Stimulated activated CD4-positive, alpha-beta T cell treated with anti-CD3 and anti-CD28 coated beads, TNF-alpha, amount 100 ng/mL, for 1 hour (primary cell): ENCODE measurements around the gene PYGM.

Experiments used
- DNase-seq, 3 donors: peaks; one replicate each; pipeline ENCODE4 v3.0.0-alpha.2; 2020; ENCODE audit warnings: low read depth in 3 of 3, low spot score in 1 of 3

Gene PYGM

GRCh38 chr11:64791781-64792291 lies 32.1 kb upstream of the PYGM start:
- DNase-seq: no peak

GRCh38 chr11:64790205-64791095 lies 30.7 kb upstream of the PYGM start:
- DNase-seq: no peak

DNA sequence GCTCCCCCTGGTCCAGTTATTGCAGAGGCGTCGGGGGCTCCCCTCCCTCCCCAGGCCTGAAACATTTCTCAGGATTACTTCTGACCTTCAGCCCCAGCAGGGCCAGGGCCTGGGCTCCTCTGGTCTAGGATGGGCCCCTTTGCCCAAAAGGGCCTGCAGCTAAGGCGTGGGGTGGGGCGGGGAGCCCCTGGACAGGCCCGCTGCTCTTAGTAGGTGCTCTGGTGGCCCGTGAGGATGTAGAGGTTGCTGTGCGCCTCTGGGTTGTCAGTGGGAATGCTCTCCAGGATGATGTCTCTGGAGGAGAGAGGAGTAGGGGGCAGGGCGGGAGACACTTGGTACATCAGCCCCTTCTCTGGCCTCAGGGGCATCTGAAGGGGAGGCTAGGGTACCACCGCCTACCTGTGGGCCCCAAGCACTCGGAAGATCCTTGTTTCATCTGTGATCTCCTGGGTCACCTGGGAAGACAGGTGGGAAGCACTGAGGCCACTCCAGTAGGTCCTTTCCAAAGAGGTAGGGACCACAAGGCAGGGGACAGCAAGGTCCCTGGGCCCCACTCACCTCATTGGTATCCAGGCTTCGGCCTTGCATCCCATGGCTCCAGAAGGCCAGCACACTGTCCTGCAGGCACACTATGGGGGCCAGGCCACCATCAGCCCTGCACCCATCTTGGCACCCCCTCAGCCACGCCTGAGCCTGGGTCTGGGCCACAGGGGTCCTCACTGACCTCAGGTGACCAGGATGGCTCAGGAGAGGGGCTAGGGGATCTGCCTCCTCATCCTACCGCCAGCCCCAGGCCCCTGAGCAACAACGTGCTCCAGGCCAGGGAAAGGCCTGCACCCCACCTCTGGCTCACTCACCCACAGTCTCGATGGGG lies 29.8 kb upstream of the PYGM start:
- DNase-seq: no peak

DNA sequence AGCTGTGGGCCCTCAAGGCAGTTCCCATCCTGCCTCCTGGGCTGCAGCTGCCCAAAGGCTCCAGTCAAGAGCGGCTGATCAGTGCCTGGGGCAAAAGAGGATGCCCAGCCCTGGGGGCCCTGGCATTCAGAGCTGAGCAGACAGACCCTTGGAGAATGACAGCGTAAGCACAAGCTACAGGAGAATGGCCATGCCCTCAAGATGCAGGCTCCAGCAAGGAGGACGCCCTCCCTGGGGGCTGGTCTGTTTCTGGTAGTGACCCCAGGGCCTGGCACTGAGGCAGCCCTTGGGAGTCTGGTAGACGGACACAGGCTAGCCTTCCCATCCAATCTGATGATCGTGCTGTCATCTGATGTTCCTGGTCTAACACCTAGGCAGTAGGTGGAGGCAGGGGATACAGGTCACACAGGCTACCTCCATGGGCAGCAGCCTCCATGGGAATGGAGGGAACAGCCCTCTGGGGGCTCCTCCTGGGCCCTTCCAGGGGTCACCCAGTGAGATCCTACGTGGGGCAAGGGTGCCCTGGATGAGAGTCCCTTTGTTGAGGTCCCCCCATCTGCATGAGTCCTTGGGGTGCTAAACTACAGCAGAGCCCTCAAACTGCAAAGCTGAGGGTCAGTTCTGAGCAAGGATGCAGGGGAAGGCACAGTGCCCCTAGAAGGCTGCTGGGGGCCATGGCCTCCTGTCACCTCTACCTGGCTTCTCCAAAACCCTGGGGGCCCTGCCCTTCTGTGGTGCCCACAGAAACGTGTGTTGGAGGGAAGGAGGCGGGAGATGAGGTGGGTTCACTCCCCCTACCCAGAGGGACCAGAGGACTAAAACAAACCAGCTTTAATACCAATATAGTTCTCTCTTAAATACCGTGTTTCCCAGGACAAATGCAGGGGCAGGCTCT lies 28.8 kb upstream of the PYGM start:
- DNase-seq: no peak

DNA sequence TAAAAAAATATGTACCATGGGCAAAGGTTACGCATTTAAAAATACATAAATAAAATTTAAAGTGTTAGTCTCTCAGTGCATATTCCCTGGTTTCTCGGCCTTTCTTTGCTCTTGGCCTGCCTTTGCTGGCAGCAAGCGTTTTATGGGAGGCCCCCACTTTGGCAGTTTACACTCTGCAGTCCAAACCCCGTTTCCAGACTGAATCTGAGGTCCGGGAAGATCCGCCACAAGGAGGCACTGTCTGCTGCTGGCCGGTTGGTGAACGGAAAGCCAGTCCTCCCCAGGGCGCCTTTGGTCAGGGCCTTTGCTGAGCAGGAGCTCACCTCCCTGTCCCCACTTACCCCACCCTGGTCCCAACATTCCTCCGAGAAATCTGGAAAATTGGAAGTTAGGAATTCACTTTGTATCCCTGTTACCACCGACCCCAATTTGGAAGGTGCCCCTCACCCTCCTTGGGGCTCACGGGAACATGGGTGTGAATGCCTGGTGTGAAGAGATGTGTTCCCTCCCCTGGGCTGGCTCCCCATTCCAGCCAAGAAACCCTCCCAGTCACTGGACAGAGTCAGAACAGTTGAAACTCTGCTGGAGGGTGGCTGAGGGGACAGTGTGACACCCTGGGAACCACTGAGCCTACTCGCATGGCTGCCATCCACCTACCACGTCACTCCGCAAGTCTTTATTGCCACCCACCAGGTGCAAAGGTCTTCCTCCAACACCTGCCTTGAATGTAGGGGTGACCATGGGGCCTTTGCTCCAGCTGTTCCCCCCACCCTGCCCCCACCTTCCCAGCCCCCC lies 27.9 kb upstream of the PYGM start:
- DNase-seq: peak in 2 of 3 donors; percentile 34 to 49

DNA sequence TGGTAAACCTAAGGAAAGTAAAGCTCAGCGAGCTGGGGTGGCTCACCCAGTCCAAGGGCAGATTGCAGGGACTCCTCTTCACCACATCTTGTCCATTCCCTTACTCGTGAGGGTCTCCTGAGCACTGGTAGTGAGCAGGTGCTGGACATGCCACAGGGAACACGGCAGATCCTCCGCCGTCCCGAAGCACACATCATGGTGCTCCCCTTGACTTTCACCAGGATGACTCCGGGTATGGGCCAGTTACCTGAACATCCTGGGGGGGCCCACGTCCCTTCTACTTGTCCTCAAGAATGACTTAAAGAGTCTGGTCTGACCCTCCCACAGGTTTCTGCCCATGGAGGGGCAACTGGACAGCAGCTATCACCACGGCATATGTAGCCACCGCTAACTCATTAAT lies 26.5 kb upstream of the PYGM start:
- no peak for DNase-seq

GRCh38 chr11:64784813-64785581 lies 25.2 kb upstream of the PYGM start:
- no peak for DNase-seq

- peak; percentile 90 to 99 (median 98) for DNase-seq
Measured at GRCh38 chr11:64778473-64779298, 18.9 kb upstream of the PYGM start, which contains the start of gene SF1. Gene SF1, minus strand, starts transcription at chr11:64778542. Its CDS starts 150 bp downstream, at chr11:64778392.

DNA sequence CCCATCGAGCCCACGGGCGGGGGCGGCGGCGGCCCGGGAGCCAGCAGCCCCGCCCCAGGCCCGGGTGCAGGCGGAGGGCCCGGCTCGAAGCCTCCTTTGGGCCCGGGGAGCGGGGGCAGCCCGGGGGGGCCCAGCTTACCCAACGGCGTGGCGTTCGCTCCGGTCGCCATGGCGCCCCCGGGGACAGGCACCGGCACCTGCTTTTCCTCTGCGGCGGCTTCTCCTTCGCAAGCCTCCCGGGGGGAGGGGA lies 18.4 kb upstream of the PYGM start:
- no peak for DNase-seq

- DNase-seq: peak; percentile 47 to 72 (median 69)
Measured at GRCh38 chr11:64777449-64778222, 17.9 kb upstream of the PYGM start.

DNA sequence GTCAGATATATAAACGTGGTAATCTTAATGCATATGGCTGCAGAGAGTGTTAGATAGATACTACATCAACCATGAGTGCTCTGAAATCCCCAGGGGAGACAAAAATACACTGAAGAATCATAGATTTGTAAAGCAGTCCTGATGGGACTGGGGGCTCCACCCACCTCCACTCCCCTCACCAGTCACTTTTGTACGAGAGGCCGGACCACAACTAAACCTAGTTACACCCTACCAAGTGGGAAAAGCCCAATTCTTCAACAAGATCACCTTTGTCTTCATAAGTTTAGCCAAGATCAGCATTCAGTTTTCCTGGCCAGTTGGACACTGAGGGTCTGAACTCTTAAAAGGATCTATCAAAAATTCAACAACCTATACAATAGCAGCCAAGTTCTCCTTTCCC lies 17.1 kb upstream of the PYGM start:
- no peak for DNase-seq

GRCh38 chr11:64776425-64776824 lies 16.7 kb upstream of the PYGM start:
- no peak for DNase-seq

GRCh38 chr11:64774144-64774543 lies 14.4 kb upstream of the PYGM start:
- DNase-seq: no peak

DNA sequence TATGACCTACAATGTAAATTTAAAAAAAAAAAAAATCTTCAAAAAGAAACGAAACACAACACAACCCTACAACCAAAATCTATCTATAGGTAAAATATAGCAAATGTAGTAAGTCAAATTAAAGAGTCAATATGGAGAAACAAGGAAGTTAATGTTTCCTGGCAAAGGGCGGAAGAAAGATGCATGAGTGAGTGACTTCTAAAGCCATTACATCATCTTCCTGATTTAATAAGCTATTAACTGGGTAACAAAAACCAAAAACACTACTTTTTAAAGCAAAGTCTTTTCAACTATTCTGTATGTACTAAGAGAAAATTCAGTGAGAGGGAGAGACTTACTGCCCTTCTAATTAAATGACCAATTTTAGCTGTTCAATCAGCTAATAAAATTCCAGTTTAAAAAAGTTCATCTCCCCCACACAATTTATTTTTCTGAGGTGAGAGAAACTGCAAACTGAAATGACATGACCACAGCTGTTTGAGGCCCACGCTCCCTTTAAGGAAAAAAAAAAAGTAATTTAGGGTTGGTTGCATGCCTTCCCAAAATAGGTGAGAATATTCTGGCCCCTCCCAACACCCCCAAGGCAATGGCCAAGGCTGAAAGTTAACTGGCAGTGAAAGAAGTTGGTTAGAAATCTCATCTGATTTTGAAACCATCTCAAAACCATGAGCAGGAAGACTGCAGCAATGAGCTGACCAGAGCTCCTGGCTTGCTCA lies 12.7 kb upstream of the PYGM start:
- DNase-seq: no peak

DNA sequence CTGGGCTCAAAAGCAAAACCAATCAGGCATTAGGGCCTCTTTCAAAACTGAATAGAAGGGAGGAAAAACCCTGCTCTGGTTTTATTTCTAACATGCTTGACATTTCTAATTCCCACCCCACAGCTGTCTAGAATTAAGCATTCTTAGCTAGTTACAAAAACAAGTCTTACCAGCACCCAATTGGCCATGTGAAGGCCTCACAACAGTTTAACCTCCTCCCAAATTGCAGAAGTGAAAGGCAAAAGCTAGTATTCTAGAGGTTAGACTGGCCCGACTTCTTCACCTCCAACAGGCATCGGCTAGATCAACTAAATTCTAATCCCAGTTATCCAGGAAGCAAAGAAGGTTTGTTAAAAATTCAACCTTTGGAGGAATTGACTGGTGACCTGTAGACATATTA lies 12.1 kb upstream of the PYGM start:
- DNase-seq: no peak

DNA sequence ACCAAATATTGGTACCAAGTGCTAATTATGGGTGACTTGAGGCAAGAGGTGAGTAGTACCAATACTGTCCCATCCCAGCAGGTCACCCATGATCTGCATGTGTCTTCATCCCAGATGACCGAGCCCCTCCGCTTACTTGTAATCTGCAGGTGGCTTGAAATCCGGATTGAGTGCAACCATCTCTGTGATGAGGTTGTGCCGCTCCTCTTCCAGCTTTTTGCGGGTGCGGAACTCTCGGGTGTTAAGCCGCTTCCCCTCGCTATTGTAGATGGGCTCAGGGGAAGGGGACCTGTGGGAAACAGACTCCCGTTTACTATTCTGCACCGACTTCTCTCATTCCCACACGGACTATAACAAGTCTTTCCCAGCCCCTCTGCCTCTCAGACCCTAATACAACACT lies 10.3 kb upstream of the PYGM start:
- no peak for DNase-seq

GRCh38 chr11:64769283-64769682 lies 9.5 kb upstream of the PYGM start:
- no peak for DNase-seq
